LNCaP clone FGC (cell line): ENCODE measurements around the gene SYT7.
A peak's percentile ranks its signal among the peaks of the same experiment; 100 is the strongest.

ENCODE experiments used
- DNase-seq: peaks from one replicate; pipeline ENCODE4 v3.0.0-alpha.2; 2011; ENCODE audit warnings: low read depth
- H3K4me3 ChIP-seq: 2 replicates; pipeline ENCODE4 v1.5.1; 2011; ENCODE audit warnings: mild to moderate bottlenecking, low read depth, low read length, control low read depth
- TF ChIP-seq, protein P1 (sequence below): IDR thresholded peaks from 2 replicates; pipeline ENCODE4 v1.5.1; 2012; ENCODE audit warnings: mild to moderate bottlenecking; ENCODE audit not compliant: control insufficient read depth, insufficient read depth; ENCODE audit errors: extremely low read depth

Gene SYT7

DNA sequence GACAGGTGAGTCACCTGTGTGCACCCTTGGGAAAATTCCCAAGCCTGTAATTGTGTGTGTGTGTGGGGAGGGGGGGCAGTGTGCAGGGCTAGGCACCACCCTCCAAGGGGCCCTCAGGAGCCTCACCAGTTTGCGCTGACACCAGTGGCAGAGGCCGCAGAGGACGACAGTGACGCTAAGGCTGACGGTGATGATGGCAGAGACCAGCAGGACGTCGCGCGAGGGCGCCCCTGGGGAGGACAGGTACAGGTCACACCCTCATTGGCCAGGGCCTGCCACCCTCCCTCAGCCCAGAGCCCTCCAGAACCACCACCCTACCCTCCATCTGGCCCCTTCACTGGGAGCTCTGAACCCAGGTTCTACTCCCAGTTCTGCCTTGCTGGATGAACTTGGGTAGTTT, 24.9 kb downstream of the SYT7 start:
- no peak overlapping the region for H3K4me3 ChIP-seq
- TF ChIP-seq, protein P1, sequence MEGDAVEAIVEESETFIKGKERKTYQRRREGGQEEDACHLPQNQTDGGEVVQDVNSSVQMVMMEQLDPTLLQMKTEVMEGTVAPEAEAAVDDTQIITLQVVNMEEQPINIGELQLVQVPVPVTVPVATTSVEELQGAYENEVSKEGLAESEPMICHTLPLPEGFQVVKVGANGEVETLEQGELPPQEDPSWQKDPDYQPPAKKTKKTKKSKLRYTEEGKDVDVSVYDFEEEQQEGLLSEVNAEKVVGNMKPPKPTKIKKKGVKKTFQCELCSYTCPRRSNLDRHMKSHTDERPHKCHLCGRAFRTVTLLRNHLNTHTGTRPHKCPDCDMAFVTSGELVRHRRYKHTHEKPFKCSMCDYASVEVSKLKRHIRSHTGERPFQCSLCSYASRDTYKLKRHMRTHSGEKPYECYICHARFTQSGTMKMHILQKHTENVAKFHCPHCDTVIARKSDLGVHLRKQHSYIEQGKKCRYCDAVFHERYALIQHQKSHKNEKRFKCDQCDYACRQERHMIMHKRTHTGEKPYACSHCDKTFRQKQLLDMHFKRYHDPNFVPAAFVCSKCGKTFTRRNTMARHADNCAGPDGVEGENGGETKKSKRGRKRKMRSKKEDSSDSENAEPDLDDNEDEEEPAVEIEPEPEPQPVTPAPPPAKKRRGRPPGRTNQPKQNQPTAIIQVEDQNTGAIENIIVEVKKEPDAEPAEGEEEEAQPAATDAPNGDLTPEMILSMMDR = no peak

DNA sequence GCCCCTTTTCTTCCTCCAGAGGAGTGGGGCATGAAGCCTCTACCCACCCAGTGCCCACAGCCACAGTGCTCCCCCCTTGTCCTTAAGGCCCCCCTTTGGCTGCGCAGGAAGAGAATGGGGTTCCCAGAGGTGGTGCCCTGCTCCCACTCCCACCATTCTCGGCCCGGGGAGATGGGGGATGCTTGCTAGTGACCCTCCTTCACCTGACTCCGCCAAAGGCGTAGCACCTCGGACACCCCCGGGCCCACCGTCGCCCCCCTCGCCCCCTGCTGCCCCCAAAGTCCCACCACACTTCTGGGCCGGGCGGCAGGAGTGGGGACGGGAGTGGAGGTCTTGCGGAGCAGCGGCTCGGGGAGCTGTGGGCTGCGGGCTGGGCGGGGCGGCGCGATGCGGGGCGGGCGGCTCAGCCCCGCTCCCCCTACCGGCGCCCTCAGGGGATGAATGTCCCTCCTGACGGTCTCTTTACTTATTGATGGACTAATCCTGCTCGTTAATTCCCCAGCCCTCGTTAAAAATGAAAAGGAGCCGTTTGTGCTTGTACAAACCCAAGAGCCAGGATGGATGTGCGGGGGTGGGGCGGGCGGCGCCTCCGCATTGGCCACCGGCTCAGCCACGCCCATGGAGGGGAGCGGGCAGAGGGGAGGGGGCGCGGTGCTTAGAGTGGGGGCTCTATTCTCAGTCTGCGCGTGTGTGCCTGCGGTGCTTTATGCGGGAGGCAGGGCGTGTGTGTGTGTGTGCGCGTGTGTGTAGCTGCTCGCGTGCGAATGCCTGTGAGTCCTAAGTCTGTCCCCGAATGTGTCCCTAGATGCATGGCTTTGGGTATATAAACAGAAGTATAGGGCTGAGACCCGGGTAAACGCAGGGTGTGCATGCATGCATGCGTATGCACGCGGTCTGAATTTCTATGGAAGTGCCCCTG, 25.6 kb downstream of the SYT7 start:
- no peak overlapping the region for H3K4me3 ChIP-seq
- TF ChIP-seq, protein P1 = 0 out of 2 replicates have a peak, but pooled peaks have one; percentile 21
- DNase-seq = no peak

More for the DNA sequence above, 24.9 kb downstream of the SYT7 start:
- no peak for DNase-seq

DNA sequence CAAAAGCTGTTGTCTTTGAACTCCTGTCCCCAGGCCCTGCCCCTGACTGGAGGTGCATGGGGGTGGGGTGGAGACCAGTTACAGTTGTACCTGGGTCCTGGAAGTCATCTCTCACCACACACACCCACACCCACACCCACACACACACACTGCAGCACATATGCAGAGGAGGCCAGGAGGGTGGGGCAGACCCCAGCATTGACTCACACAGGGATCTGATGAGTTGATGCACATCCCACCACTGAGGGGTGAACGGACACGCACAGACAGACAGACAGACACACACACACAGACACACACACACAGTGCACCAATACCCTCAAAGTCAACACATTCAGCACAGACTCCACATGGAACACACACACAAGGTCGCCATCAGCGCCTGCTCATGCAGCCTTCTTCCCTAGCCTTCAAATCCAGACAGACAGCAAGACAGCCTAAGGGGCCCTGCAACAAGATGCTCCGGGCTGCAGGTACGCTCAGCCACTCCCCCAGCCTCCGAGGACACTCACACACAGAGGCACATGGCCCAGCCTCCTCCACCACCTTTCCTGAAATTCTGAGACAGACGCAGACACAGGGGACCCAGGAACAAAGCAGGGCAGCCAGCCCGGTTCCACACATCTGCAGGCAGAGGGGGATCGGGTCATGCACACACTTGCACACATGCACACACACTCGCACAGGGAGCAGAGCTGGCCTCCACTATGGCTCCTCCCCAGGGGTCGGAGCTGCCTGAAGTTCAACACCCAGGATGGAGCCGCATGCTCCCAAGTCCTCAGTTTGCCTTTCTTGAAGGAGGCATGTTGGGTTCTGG, 26.5 kb downstream of the SYT7 start:
- H3K4me3 ChIP-seq = no peak overlapping the region
- no peak for DNase-seq
- TF ChIP-seq, protein P1 = no peak

DNA sequence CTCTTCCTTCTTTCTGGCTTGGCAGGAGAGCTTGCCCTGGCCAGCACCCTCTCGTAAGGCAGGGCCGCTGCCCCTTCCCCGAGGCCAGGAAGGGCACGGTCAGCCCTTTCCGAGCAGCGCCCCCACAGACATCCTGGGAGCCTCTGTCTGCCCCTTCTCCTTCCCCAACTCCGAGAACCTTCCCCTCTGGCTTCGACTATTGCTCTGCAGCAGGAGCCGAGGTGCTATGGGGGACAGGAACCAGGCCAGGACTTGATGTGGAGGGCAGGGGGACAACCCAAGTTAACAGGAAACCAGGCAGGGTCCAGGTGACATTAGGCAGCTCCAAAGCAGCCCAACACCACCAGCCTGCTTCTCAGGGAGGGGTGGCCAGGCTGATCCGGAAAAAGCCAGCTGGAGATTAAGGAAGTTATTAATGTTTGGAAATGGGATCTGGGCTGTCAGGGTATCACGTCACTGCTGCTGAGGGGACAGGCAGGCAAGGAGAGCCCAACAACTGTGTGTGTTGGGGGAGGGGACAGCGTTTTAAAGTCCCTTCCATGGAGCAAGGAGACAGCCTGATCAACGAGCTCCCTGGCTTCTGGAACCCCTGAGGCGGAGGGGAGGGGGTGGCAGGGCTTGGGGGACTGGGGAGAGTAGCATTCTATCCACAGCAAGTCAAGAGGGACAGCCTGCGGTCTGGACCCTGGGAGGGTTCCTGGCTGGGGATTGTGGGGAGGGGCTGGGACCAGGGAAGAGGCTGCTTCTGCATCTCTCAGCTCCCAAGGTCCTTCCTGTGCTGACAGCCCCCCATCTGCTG, 27.3 kb downstream of the SYT7 start:
- no peak for DNase-seq
- TF ChIP-seq, protein P1 = no peak
- no peak overlapping the region for H3K4me3 ChIP-seq

DNA sequence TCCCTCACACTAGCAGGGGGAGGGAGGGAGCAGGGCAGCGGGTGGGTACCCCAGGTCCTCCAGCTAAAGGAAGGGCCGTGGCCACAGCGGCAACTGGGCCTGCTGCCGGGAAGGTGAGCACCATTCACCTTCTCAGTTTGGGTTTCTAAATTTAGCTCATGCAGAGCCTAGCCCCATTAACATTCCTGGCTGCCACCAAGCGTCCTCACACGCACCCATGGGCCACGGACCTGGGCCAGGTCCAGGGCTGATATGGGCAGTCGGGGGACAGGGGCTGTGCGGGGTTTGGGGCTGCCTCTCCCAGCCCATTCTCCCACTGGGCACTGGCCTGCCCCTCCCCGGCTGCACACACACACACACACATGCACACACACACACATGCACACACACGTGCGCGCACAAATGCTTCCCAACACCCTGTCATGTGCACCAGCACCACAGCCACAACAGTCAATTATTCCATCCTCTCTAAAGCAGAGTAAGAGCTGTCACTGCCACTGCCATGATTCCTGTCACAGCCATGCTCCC, 28.7 kb downstream of the SYT7 start:
- TF ChIP-seq, protein P1 = no peak
- DNase-seq = no peak
- H3K4me3 ChIP-seq = no peak overlapping the region

GRCh38 chr11:61551634-61552033, 29.2 kb downstream of the SYT7 start:
- TF ChIP-seq, protein P1 = no peak
- no peak for DNase-seq
- no peak overlapping the region for H3K4me3 ChIP-seq
